Measurements from ENCODE around the gene UPF3A.

UPF3A gene

DNA sequence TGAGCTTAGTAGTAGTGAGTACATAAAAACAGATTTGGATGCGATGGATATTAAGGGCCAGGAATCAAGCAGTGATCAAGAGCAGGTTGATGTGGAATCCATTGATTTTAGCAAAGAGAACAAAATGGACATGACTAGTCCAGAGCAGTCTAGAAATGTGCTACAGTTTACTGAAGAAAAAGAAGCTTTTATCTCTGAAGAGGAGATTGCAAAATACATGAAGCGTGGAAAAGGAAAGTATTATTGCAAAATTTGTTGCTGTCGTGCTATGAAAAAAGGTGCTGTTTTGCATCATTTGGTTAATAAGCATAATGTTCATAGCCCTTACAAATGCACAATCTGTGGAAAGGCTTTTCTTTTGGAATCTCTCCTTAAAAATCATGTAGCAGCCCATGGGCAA lies 44.3 kb downstream of the UPF3A start:
- TF ChIP-seq TAF1 (IDR thresholded peaks at IDR 0.05; ENCODE audit: borderline replicate concordance, insufficient read depth, low read length) (no peak), SIN3A (IDR thresholded peaks at IDR 0.05; ENCODE audit: borderline replicate concordance, insufficient read depth, low read length) (no peak), FOXP2 (optimal IDR thresholded peaks at IDR 0.05; ENCODE audit: borderline replicate concordance, extremely low read depth, extremely low read length, insufficient read depth) (no peak), POLR2AphosphoS5 (IDR thresholded peaks at IDR 0.05; ENCODE audit: low read depth, low read length) (no peak)
- TF ChIP-seq, protein P1, sequence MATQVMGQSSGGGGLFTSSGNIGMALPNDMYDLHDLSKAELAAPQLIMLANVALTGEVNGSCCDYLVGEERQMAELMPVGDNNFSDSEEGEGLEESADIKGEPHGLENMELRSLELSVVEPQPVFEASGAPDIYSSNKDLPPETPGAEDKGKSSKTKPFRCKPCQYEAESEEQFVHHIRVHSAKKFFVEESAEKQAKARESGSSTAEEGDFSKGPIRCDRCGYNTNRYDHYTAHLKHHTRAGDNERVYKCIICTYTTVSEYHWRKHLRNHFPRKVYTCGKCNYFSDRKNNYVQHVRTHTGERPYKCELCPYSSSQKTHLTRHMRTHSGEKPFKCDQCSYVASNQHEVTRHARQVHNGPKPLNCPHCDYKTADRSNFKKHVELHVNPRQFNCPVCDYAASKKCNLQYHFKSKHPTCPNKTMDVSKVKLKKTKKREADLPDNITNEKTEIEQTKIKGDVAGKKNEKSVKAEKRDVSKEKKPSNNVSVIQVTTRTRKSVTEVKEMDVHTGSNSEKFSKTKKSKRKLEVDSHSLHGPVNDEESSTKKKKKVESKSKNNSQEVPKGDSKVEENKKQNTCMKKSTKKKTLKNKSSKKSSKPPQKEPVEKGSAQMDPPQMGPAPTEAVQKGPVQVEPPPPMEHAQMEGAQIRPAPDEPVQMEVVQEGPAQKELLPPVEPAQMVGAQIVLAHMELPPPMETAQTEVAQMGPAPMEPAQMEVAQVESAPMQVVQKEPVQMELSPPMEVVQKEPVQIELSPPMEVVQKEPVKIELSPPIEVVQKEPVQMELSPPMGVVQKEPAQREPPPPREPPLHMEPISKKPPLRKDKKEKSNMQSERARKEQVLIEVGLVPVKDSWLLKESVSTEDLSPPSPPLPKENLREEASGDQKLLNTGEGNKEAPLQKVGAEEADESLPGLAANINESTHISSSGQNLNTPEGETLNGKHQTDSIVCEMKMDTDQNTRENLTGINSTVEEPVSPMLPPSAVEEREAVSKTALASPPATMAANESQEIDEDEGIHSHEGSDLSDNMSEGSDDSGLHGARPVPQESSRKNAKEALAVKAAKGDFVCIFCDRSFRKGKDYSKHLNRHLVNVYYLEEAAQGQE (IDR thresholded peaks at IDR 0.05; ENCODE audit: insufficient read depth in 1 of 2, low read depth in 2 of 2, low read length in 2 of 2) = no peak

DNA sequence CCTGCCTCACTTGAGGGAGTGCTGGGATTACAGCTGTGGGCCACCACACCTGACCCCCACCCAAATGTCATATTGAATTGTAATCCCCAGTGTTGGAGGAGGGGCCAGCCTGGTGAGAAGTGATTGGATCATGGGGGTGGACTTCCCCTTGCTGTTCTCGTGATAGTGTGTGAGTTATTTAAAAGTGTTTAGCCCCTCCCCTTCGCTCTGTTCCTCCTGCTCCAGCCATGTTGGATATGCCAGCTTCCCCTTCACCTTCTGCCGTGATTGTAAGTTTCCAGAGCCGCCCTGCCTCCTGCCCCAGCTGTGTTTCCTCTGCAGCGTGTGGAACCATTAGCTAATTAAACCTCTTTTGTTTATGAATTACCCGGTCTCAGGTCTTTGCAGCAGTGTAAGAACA lies 46.6 kb downstream of the UPF3A start:
- TF ChIP-seq SIN3A (IDR thresholded peaks at IDR 0.05; ENCODE audit: borderline replicate concordance, insufficient read depth, low read length) (no peak), POLR2AphosphoS5 (IDR thresholded peaks at IDR 0.05; ENCODE audit: low read depth, low read length) (no peak), FOXP2 (optimal IDR thresholded peaks at IDR 0.05; ENCODE audit: borderline replicate concordance, extremely low read depth, extremely low read length, insufficient read depth) (no peak), TAF1 (IDR thresholded peaks at IDR 0.05; ENCODE audit: borderline replicate concordance, insufficient read depth, low read length) (no peak)
- TF ChIP-seq, protein P1 (IDR thresholded peaks at IDR 0.05; ENCODE audit: insufficient read depth in 1 of 2, low read depth in 2 of 2, low read length in 2 of 2) = no peak

DNA sequence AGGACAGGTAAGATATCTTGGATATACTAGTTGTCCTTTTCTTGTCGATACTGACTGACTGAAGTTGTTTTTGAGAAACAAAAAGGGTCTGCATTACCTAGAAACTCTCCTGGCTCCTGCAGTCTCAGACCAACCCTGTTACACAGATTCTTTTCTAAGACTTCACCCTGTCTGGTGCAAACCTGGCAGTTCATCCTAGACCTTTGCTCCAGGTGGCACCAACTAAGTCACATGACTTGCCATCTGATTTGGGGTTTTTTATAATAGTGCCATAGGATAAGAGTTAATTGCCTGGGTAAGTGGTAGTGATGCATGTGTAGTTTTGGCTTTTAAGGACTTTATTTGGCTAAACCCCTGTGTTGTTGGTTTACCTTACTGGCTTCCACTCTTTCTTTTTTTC lies 47.2 kb downstream of the UPF3A start:
- TF ChIP-seq, protein P1 (IDR thresholded peaks at IDR 0.05; ENCODE audit: insufficient read depth in 1 of 2, low read depth in 2 of 2, low read length in 2 of 2) = no peak
- no peak for TF ChIP-seq POLR2AphosphoS5 (IDR thresholded peaks at IDR 0.05; ENCODE audit: low read depth, low read length)
- TF ChIP-seq TAF1 (IDR thresholded peaks at IDR 0.05; ENCODE audit: borderline replicate concordance, insufficient read depth, low read length) = no peak
- TF ChIP-seq SIN3A (IDR thresholded peaks at IDR 0.05; ENCODE audit: borderline replicate concordance, insufficient read depth, low read length) = no peak
- TF ChIP-seq FOXP2 (optimal IDR thresholded peaks at IDR 0.05; ENCODE audit: borderline replicate concordance, extremely low read depth, extremely low read length, insufficient read depth) = no peak

DNA sequence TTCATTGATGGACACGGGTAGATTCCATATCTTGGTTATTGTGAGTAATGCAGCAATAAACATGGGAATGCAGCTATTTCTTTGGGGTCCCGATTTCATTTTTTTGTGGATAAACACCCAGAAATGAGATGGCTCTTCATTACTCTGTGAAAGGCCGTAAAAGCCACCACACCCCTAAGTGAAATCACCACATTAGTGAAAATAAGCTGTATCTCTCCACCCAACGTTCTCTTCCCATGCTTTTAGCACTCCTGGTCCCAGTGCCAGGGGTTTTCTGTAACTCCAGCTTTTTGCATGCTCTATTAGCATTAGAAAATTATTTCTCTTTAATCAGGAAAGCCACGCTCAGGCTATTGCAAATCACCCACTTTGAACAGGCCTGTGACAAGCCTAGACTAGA lies 48.7 kb downstream of the UPF3A start:
- TF ChIP-seq FOXP2 (optimal IDR thresholded peaks at IDR 0.05; ENCODE audit: borderline replicate concordance, extremely low read depth, extremely low read length, insufficient read depth) (no peak), SIN3A (IDR thresholded peaks at IDR 0.05; ENCODE audit: borderline replicate concordance, insufficient read depth, low read length) (no peak), POLR2AphosphoS5 (IDR thresholded peaks at IDR 0.05; ENCODE audit: low read depth, low read length) (no peak), TAF1 (IDR thresholded peaks at IDR 0.05; ENCODE audit: borderline replicate concordance, insufficient read depth, low read length) (no peak)
- TF ChIP-seq, protein P1 (IDR thresholded peaks at IDR 0.05; ENCODE audit: insufficient read depth in 1 of 2, low read depth in 2 of 2, low read length in 2 of 2) = no peak
